IPS-18c (cell line): ENCODE data around the gene LAMB1.
"Not testable (repeated sequence)": the region's sequence is repeated elsewhere in the genome, so short reads cannot be mapped to it uniquely, and the experiment has no call there.

Experiments used
- H3K4me3 ChIP-seq: 2 replicates; pipeline ENCODE4 v1.7.0; 2013; ENCODE audit warnings: low read depth, mild to moderate bottlenecking, low read length, moderate library complexity; ENCODE audit not compliant: insufficient read depth
- H3K9me3 ChIP-seq: one replicate; pipeline ENCODE4 v1.6.1; 2013; ENCODE audit warnings: mild to moderate bottlenecking, low read length, moderate library complexity; ENCODE audit not compliant: control insufficient read depth, insufficient read depth

Gene LAMB1

DNA sequence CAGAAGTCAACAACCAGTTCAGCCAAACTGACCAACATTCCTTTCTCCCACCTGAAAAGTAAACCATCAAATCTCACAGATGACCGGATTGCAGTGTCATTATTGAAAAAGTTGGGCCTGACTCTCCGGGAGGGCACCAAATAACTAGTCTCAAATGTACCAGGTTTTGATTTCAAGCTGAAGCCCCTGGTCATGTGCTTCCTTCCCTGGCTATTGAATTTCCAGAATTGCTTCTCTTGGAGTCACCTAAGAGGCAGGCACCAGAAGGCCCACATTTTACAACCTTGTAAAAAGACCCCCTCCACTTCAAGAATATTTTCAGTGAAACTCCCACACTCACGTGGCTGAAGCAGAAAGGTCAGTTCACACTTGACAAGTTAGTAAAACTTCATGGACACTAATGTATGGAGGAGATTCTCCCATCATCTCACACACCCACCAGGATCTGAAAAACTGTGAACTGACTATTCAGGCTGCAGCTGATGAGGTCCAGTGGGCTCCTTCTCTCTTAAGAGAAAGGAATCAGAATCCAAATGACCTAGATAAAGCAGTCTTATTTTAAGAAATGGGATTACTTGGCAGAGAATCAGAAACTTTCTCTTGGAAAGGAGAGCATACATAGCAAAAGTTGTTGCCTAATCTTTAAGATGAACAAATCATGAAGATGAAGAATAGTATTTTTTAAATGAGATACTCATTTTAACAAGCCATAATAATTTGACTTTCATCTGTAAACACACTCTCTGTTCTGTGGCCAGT lies 58.4 kb downstream of the LAMB1 start:
- H3K4me3 ChIP-seq: no peak overlapping the region
- no peaks in the 10 kb centered on the region for H3K9me3 ChIP-seq

DNA sequence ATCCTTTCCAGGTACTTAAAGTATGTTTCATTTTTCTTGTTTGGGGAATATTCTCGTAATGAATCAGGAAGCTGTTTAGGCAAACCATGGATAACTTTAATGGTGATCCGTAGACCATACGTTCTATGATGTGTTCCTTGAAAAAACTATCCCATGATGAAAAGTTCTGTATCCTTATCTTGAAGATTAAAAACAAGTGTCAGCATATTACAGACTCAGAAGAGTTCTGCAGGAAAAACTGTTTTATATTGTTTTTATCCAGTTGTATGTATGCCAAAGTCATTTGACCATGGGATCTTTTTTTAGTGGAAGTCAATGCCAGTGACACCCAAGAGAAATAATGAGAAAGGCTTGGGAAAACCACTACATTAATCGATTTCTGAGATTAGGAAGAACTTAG lies 59.9 kb downstream of the LAMB1 start:
- Histone ChIP-seq H3K4me3 (no peak overlapping the region), H3K9me3 (no peaks in the 10 kb centered on the region)

DNA sequence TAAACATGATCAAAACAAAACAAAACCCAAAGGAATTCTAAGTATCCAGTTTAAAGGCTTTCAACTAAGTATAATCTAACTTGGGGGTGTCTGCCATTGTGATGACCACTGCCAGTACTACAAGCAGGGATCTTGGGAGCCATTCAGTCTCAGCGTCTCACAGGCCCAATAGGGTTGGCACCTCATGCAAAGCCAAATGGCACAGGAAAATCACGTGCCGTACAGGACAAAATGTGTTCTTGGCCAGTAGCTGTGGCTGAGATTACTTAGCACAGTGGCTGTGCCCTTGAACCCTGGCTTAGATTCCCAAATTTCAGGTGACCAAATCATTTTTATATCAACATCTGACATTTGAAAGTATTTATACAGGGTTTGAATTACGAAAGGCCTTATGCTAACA lies 62.0 kb downstream of the LAMB1 start:
- H3K4me3 ChIP-seq: no peak overlapping the region
- no peaks in the 10 kb centered on the region for H3K9me3 ChIP-seq

DNA sequence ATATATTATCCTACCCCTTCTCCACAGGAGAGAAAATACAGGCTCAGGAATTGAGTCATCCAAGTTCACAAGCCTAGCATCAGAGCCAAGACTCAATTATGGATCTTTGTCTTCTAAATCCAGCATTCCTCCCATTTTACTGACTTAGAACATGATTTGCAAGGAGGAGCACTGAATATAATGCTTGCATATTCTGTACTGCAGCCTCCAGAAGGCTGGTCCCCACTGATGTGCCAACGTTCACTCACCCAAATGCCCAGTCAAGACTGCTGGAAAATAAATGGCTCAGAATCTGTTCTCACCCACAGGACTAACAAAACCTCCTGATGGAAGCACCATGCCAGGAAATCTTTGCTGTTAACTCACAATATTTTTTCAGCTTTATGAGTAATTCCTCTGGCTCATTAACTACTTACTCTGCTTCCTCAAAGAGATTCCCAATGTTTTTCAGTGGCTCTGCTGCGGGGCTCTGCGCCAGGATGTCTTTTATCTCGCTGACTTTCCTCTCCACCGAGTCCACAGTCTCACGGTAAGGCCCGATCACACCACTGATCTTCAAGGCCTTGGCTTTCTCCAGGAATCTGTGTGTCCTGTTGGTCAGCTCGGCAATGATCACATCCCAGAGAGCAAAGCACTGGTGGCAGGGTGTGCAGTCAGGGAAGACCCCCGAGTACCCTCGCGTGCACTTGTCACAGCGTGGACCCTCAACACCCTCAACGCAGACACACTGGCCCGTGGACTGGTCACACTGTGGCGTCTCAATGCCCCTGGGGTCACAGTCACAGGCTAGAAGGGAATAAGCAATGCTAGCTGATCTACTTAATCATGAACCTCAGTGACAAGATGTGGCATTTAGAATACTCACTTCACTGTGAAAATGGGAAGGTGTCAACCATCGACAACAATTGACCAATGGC lies 63.1 kb downstream of the LAMB1 start:
- no peak overlapping the region for H3K4me3 ChIP-seq
- no peaks in the 10 kb centered on the region for H3K9me3 ChIP-seq

DNA sequence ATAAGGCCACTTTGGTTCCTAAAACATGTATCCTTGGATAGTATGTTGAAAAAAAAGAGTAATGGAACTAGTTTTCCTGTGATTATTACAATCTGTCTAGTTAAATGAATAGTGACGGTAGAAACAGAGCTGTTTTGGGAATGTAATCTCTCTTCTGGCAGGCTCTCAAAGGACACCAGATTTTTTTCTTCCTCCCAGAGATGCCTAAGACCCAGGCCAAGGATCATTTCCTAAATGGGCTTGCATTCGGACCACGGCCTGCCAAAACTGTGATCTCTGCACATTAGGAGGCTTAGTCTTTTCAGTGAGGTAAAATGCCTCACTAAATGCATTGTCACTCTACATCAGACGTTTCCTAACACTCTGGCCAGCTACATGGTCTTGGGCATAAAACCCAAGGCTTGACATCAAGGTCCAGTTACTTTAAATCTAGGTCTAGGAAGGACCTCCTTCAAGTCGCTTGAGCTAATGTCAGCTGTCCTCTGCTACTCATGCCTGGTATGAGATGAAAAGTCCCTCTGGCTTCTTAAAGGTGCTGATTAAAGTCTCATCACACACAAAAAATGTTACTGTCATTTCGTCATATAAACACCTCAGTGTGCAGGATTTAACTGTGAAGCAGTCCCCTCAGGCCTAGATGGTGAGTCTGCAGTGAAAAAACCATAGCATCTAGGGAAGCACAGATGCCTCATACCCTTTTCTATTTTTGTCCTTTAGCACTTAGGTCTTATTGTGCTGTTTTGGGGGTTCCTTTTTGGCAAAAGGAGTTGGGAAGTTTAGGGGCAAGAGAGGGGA lies 64.3 kb downstream of the LAMB1 start:
- H3K4me3 ChIP-seq: no peak overlapping the region

DNA sequence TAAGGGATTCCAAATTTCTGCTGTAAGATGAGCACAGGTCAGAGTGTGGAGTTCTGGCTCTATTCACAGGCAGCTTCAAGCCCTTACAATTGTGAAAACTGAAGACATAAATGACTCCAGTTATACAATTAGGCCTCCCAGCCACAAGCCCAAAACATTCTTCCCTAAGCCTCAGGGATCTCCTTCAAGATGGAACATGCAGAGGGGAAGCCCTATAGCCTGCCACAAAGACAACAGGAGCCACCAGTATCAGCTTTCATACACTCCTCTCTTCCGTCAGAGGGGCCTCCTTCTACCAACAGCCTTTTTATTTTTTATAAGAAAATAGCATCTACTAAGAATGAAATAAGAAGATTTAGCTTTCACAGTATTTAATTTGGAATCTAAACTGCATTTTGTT lies 65.4 kb downstream of the LAMB1 start:
- Histone ChIP-seq H3K9me3 (no peaks in the 10 kb centered on the region), H3K4me3 (no peak overlapping the region)

More for the DNA sequence above, 64.3 kb downstream of the LAMB1 start:
- no peaks in the 10 kb centered on the region for H3K9me3 ChIP-seq

DNA sequence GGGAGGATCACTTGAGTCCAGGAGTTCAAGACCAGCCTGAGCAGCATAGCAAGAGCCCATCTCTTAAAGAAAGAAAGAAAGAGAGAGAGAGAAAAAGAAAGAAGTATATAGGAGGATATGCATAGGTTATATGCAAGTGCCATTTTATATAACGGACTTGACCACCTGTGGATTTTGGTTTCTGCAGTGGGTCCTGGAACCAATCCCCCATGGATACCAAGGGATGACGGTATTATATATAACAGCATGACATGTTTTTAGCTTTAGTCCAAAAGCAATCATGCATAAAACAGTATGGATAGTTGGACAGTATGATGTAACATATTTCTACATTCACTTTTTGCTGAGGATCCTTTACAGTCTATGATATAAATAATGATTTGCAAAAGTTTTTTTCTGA lies 66.6 kb downstream of the LAMB1 start:
- Histone ChIP-seq H3K9me3 (no peaks in the 10 kb centered on the region), H3K4me3 (no peak overlapping the region)

DNA sequence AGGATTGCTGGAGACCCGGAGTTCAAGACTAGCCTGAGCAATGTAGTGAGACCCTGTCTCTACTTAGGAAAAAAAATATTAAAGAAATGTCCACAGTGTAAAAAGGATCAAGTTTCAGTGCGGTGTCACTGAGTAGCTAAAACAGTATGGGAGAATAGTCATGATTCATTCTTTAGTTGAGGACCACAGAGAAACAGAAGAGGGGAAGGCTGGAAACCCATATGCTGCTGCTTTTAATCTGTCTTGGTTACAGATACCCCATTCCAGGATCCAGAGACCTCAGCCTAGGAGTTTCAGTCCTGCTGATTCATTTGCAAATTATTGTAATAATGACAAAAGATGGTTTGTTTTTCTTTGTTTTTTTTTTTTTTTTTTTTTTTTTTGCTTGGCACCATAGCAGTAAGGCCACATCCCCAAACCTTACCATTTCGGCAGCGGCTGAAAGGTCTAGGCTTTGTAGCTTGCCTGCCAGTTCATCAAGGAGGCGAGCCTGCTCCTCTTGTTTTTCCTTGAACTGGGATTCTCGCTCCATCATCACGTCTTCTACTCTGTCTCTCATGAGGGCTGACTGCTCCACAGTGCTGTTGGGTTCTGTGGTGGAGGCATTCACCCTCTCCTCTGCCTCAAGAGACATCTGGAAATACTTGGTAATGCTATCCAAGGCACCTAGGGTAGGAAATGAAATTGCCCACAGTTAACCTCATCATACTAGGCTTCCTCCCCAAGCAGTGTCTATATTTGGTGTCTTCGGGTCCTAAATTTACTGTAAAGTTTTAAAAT lies 67.8 kb downstream of the LAMB1 start:
- H3K4me3 ChIP-seq: 0 out of 2 replicates have a peak overlapping the region, but pooled peaks have one; percentile 1
- no peaks in the 10 kb centered on the region for H3K9me3 ChIP-seq

DNA sequence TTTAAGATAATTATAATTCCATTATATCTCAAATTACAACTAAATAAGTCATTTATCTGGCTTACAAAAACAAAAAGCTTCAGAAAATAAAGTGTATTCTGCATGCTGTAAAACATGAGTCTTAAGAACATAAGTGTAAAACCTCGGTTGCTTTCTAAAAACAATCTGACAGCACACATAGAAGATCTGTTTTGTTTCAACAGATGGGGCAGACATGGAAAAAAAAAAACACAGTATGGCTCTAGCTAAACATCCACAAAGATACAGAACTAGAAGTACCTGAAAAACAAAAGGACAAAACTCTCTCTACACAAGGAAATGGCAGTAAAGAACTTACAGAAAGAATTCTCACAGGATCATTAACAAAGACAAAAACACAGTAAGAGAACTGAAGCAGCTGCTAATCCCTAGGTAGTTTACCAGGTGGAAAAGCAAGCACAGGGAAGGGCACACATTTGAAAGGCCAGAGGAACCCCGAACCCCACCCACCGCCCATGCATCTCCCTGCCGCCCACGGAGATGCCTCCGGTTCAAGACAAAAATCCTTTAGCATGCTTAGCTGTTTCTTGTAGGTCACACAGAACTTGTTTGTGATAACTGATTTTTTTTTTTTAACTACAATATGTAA lies 69.5 kb downstream of the LAMB1 start:
- H3K9me3 ChIP-seq: no peaks in the 10 kb centered on the region

DNA sequence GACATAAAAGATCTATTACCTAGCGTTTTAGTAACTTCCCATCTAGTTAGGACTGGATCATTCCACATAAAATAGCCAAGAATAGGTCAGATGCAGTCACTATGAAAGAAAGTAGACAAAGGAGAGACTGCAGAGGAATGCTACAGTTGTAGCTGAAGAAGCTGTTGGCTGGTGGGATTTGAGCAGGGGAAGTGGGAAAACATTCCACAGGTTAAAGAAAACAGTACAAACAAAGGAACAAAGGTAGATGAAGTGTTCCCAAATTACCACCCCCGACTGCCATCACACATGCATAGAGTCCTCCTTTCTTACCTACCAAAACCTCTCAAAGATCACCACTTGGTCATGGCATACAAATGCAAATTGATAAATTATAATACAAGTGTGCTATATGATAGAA lies 70.2 kb downstream of the LAMB1 start:
- H3K9me3 ChIP-seq: no peaks in the 10 kb centered on the region
- no peak overlapping the region for H3K4me3 ChIP-seq

More for the DNA sequence above, 69.5 kb downstream of the LAMB1 start:
- H3K4me3 ChIP-seq: no peak overlapping the region

DNA sequence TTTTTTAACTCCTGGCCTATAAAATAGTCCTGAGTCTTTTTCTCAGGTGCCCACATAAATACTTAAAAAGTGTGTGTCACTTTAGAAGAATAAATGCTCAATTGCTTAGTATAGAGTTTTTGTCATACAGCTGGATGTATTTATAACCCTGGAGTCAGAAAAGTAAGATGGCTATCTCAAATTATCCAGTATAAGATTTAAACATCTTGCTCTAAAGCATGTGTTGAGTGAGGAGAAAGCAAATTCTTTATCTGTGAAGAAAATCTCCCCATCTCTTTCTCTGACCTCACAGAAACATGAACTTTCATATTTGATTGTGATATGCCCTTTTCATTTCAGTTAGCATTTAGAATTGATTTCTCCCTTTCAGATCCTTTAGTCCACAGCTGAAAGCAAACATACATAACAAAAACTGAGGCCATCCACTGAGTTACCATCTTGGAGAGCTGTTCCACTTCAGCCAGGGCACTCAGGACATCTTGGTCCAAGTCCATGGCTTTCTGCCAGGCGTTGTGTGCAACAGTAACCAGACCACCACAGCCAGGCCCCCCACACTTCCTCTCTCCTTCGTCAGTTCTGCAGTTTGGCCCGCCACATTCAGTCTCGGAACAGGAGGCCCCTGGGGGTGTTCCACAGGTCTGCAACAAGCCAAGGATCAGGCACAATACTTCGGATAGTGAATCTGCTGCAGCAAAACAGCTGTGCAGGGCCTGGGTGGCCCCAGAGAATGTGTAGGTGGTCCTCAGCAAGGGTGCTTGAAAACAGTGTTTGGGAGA lies 71.0 kb downstream of the LAMB1 start:
- no peak overlapping the region for H3K4me3 ChIP-seq
- H3K9me3 ChIP-seq: no peaks in the 10 kb centered on the region

DNA sequence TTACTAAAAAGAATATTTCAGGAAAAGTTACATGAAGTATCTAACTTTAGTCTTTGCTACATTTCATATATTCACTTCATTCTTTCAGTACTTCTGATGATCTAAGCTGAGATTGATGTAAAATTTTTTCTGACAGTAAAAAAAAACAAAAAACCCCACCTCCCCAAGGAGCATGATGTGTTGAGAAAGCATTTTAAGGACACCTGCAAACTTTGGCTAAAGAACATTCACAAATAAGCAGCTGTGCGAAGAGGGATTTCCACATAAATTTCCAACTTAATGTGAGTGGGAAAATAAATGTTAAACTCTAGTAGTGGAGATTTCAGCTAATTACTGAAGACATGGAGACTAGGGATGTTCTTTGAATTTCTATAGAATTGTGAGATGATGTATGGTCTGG lies 76.5 kb downstream of the LAMB1 start:
- no peak overlapping the region for H3K4me3 ChIP-seq

DNA sequence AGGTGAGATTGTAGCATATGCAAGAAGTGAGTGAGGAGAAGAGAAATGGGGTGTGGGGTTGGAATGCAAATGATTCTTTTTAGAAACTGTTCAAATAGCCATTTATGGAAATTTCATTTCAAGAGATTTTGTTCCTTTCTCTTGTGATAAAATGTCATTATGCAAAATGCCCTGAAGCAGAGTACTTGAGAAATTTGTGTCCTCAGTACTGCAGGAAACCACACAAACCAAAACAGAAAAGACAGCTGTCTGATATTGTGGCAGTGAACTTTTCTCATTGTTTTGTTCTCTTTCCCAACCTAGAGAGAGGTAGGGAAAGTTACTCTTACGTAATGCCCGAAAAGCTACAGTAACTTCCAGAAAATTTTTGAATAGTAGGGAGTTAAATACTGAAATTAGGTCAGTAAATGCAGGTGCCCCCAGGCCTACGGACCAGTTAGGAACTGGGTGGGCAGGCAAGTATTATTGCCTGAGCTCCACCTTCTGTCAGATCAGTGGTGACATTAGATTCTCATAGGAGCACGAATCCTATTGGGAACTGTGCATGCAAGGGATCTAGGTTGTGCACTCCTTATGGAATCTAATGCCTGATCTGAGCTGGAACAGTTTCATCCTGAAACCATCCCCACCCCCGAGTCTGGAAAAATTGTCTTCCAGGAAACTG lies 78.0 kb downstream of the LAMB1 start:
- H3K4me3 ChIP-seq: no peak overlapping the region

More for the DNA sequence above, 76.5 kb downstream of the LAMB1 start:
- no peaks in the 10 kb centered on the region for H3K9me3 ChIP-seq

DNA sequence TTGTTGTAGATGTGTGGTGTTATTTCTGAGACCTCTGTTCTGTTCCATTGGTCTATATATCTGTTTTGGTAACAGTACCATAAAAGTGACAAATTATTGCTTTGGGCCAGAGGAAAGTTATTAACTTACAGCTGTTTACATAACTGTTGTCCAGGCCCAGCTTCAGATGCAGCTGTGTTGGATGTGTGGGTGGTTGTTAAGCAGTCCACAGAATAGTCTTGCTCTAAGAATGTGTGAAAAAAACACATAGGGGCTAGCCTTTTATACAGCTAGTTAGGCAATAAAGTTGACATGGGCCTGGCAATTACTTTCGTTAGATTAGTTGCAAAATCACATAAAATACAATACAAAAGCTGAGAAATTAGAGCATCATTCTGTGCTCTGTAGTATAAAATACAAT lies 80.1 kb downstream of the LAMB1 start:
- Histone ChIP-seq H3K9me3 (no peaks in the 10 kb centered on the region), H3K4me3 (no peak overlapping the region)

More for the DNA sequence above, 78.0 kb downstream of the LAMB1 start:
- H3K9me3 ChIP-seq: no peaks in the 10 kb centered on the region

DNA sequence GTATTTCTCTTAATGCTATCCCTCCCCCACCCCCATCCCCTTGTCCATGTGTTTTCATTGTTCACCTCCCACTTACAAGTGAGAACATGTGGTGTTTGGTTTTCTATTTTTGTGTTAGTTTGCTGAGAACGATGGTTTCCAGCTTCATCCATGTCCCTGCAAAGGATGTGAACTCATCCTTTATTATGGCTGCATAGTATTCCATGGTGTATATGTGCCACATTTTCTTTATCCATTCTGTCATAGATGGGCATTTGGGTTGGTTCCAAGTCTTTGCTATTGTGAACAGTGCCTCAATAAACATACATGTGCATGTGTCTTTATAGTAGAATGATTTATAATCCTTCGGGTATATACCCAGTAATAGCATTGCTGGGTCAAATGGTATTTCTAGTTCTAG lies 81.1 kb downstream of the LAMB1 start:
- not testable (repeated sequence) for H3K4me3 ChIP-seq, H3K9me3 ChIP-seq
